IMR-90 (cell line): ENCODE data around the gene SELENBP1. TPM values are rescaled to one million over a fixed set of nuclear protein-coding genes. Genes with fewer than 3 reads are reported as not detected.

Experiments
- ATAC-seq: fragments of 200-7000 bp; cut with Tn5 transposase; 2 replicates; pipeline ENCODE4 v1.9.1; 2020; ENCODE audit warnings: low read depth, mild to moderate bottlenecking, moderate library complexity
- BruUV-seq: library from RNA; stranded (reverse); fragments of 400-500 nt; replicated peaks from 2 replicates; lab custom pipeline; 2021; lab: Mats Ljungman, UMichigan
- CTCF ChIA-PET: fragments of 300-600 bp; formaldehyde crosslinking; extraction: SDS; loops from one replicate; lab custom pipeline; 2021; ENCODE audit warnings: antibody characterized with exemption; lab: Yijun Ruan, JAX
- POLR2A ChIA-PET: fragments of 300-600 bp; sonication (Branson Sonifier 250); formaldehyde crosslinking; loops from one replicate; lab custom pipeline; 2022; ENCODE audit warnings: antibody characterized with exemption; ENCODE audit not compliant: unreplicated experiment; lab: Charles Lee
- DNase-seq: peaks from one replicate; pipeline ENCODE4 v3.0.0; 2013
- H2AFZ ChIP-seq: replicated peaks from 2 replicates; pipeline ENCODE3; 2013; ENCODE audit warnings: low read length, mild to moderate bottlenecking; ENCODE audit not compliant: poor library complexity
- H2AK5ac ChIP-seq: 2 replicates; pipeline ENCODE4 v1.6.1; 2013; ENCODE audit warnings: low read depth, low read length, inconsistent platforms
- H2AK9ac ChIP-seq: replicated peaks from 2 replicates; pipeline ENCODE3; 2013; ENCODE audit warnings: mild to moderate bottlenecking, low read depth, low read length, moderate library complexity; ENCODE audit not compliant: poor library complexity
- H2BK120ac ChIP-seq: 2 replicates; pipeline ENCODE4 v1.6.1; 2013; ENCODE audit warnings: low read depth, low read length, inconsistent platforms
- H2BK15ac ChIP-seq: 3 replicates; pipeline ENCODE4 v1.6.1; 2013; ENCODE audit warnings: low read depth, low read length, inconsistent platforms
- H2BK20ac ChIP-seq: 2 replicates; pipeline ENCODE4 v1.6.1; 2013; ENCODE audit warnings: low read depth, mild to moderate bottlenecking, inconsistent platforms, low read length, moderate library complexity
- H2BK5ac ChIP-seq: 2 replicates; pipeline ENCODE4 v1.6.1; 2013; ENCODE audit warnings: mild to moderate bottlenecking, low read depth, low read length, inconsistent platforms; ENCODE audit not compliant: poor library complexity, severe bottlenecking
- H3K14ac ChIP-seq: replicated peaks from 2 replicates; pipeline ENCODE4 v1.6.1; 2013; ENCODE audit warnings: low read depth, low read length, inconsistent platforms
- H3K18ac ChIP-seq: 2 replicates; pipeline ENCODE4 v1.6.1; 2013; ENCODE audit warnings: low read depth, low read length, control low read depth
- H3K23ac ChIP-seq: 2 replicates; pipeline ENCODE4 v1.6.1; 2013; ENCODE audit warnings: low read depth, low read length, inconsistent platforms
- H3K27ac ChIP-seq: 2 replicates; pipeline ENCODE4 v1.5.1; 2013; ENCODE audit warnings: mild to moderate bottlenecking, control low read depth, low read length; ENCODE audit not compliant: insufficient read depth
- H3K27me3 ChIP-seq: 2 replicates; pipeline ENCODE4 v1.6.1; 2013; ENCODE audit warnings: low read length; ENCODE audit not compliant: control insufficient read depth, insufficient read depth
- H3K36me3 ChIP-seq: 2 replicates; pipeline ENCODE4 v1.6.1; 2013; ENCODE audit warnings: low read length, mixed read lengths; ENCODE audit not compliant: control insufficient read depth, insufficient read depth
- H3K4ac ChIP-seq: 2 replicates; pipeline ENCODE4 v1.6.1; 2013; ENCODE audit warnings: low read depth, low read length, inconsistent platforms
- H3K4me1 ChIP-seq: 2 replicates; pipeline ENCODE4 v1.6.1; 2013; ENCODE audit warnings: low read length, mixed read lengths; ENCODE audit not compliant: control insufficient read depth, insufficient read depth
- H3K4me2 ChIP-seq: 2 replicates; pipeline ENCODE4 v1.6.1; 2013; ENCODE audit warnings: low read depth, mild to moderate bottlenecking, control low read depth, low read length, moderate library complexity
- H3K4me3 ChIP-seq: 2 replicates; pipeline ENCODE4 v1.5.1; 2013; ENCODE audit warnings: low read depth, mild to moderate bottlenecking, control low read depth, low read length, moderate library complexity; ENCODE audit not compliant: insufficient read depth
- H3K56ac ChIP-seq: 2 replicates; pipeline ENCODE4 v1.6.1; 2013; ENCODE audit warnings: low read length, inconsistent platforms; ENCODE audit not compliant: insufficient read depth; ENCODE audit errors: extremely low read depth
- H3K79me1 ChIP-seq, 2 experiments: 2 replicates each; pipeline ENCODE4 v1.6.1; 2013; ENCODE audit warnings: low read length in 2 of 2, inconsistent platforms in 1 of 2, low read depth in 1 of 2
- H3K9ac ChIP-seq: 2 replicates; pipeline ENCODE4 v1.6.1; 2013; ENCODE audit warnings: low read depth, low read length, control low read depth
- H3K9me1 ChIP-seq: 2 replicates; pipeline ENCODE4 v1.6.1; 2013; ENCODE audit warnings: low read length, inconsistent platforms; ENCODE audit not compliant: insufficient read depth
- H3K9me3 ChIP-seq: 2 replicates; pipeline ENCODE4 v1.6.1; 2013; ENCODE audit warnings: low read length; ENCODE audit not compliant: control insufficient read depth, insufficient read depth
- H4K20me1 ChIP-seq: 2 replicates; pipeline ENCODE4 v1.6.1; 2013; ENCODE audit warnings: low read length, inconsistent platforms; ENCODE audit not compliant: insufficient read depth
- H4K5ac ChIP-seq: 2 replicates; pipeline ENCODE4 v1.6.1; 2013; ENCODE audit warnings: mild to moderate bottlenecking, low read depth, low read length, control low read depth
- H4K8ac ChIP-seq, 2 experiments: 2 replicates each; pipeline ENCODE4 v1.6.1; 2013; ENCODE audit warnings: low read depth in 2 of 2, low read length in 2 of 2, control low read depth in 1 of 2, inconsistent platforms in 1 of 2
- H4K91ac ChIP-seq: 2 replicates; pipeline ENCODE4 v1.6.1; 2013; ENCODE audit warnings: low read depth, low read length, inconsistent platforms; ENCODE audit not compliant: insufficient read depth
- BHLHE40 ChIP-seq: fragments of 150-350 bp; IDR thresholded peaks from 2 replicates; pipeline ENCODE4 v1.6.1; 2016; ENCODE audit warnings: mild to moderate bottlenecking, low read depth, low read length
- CEBPB ChIP-seq: IDR thresholded peaks from 2 replicates; pipeline ENCODE4 v1.6.1; 2012; ENCODE audit warnings: low read depth, low read length, improper control_type of control experiment
- ELK1 ChIP-seq: fragments of 150-350 bp; IDR thresholded peaks from 2 replicates; pipeline ENCODE4 v1.6.1; 2016; ENCODE audit warnings: low read depth, mild to moderate bottlenecking, low read length, moderate library complexity, borderline replicate concordance
- MAFK ChIP-seq: IDR thresholded peaks from 2 replicates; pipeline ENCODE4 v1.6.1; 2012; ENCODE audit warnings: low read depth, low read length, improper control_type of control experiment
- MAZ ChIP-seq: IDR thresholded peaks from 2 replicates; pipeline ENCODE4 v1.6.1; 2012; ENCODE audit warnings: low read depth, mild to moderate bottlenecking, low read length, improper control_type of control experiment, moderate library complexity, borderline replicate concordance
- RAD21 ChIP-seq: IDR thresholded peaks from 2 replicates; pipeline ENCODE4 v1.6.1; 2012; ENCODE audit warnings: low read length, improper control_type of control experiment
- RFX5 ChIP-seq: IDR thresholded peaks from 2 replicates; pipeline ENCODE4 v1.8.0; 2012; ENCODE audit warnings: low read depth, mild to moderate bottlenecking, low read length, moderate library complexity
- WGBS, 2 experiments: methylation state at CpG; one replicate each; pipeline versions ENCODE4 v1.1.5 to v1.1.7; 2013; ENCODE audit warnings: missing lambda C conversion rate in 2 of 2; ENCODE audit not compliant: insufficient read length in 1 of 2; ENCODE audit errors: extremely low coverage in 2 of 2; 5-methylcytosine and 5-hydroxymethylcytosine counted together
- dilution Hi-C: fragments of 300-500 bp; cut with HindIII; formaldehyde crosslinking; loops from one replicate; pipeline ENCODE4 v1.14.3; 2018; ENCODE audit warnings: low sequenced_read_pairs; ENCODE audit not compliant: unreplicated experiment
- in situ Hi-C: fragments of 300-500 bp; cut with MboI; formaldehyde crosslinking; loops from 3 replicates; pipeline ENCODE4 v1.14.3; 2019; ENCODE audit warnings: low sequenced_read_pairs, inconsistent platforms, mixed read lengths
- intact Hi-C: fragments of 100-400 bp; cut with micrococcal nuclease; formaldehyde crosslinking; loops from 2 replicates; pipeline ENCODE4 v1.10.0; 2022
- polyA plus RNA-seq, 3 experiments: library from polyadenylated mRNA; depleted of rRNA; stranded (reverse); fragments of >200 nt; gene quantifications; 2 replicates each; pipeline ENCODE4 v1.2.3, GENCODE V29; 2012; ENCODE audit warnings: low replicate concordance in 1 of 3
- total RNA-seq: library from RNA; depleted of rRNA; stranded (reverse); fragments of >200 nt; gene quantifications from 2 replicates; pipeline ENCODE4 v1.2.3, GENCODE V29; 2012

Gene SELENBP1
- total and polyA plus RNA-seq, 2 of the 4 experiments (the other 2 are of a cell fraction) = 21.3 to 56.9 TPM

- Histone ChIP-seq H3K18ac (no peak overlapping the region), H2AK5ac (no peak overlapping the region), H3K27ac (peak overlapping the region; percentile 19; the same call in 1 of the 2 replicates), H2BK5ac (no peak overlapping the region), H3K4me2 (no peak overlapping the region), H2BK20ac (no peak overlapping the region), H2AK9ac (peak overlapping the region; percentile 70), H3K27me3 (no peaks in the 10 kb centered on the region), H3K23ac (no peak overlapping the region), H4K8ac (no peak overlapping the region), H3K4ac (no peak overlapping the region), H2BK120ac (no peak overlapping the region), H3K36me3 (peaks cover 30% of the 10 kb centered on the region), H3K56ac (no peak overlapping the region), H3K4me1 (peaks cover 3% of the 10 kb centered on the region; the same call in 1 of the 2 replicates), H3K4me3 (no peak overlapping the region), H3K9ac (no peak overlapping the region), H4K20me1 (peaks cover 8% of the 10 kb centered on the region), H3K79me1 (peaks cover 12 to 27% of the 10 kb centered on the region in 2 experiments), H3K14ac (no peak overlapping the region), H2AFZ (no peak overlapping the region), H4K91ac (no peak overlapping the region), H2BK15ac (no peak overlapping the region), H3K9me1 (no peaks in the 10 kb centered on the region), H4K5ac (no peak overlapping the region), H3K9me3 (no peaks in the 10 kb centered on the region)
- peak; percentile 10; the same call in 1 of the 2 replicates for TF ChIP-seq RAD21
- no peak for TF ChIP-seq ELK1
- peak; percentile 99 for TF ChIP-seq CEBPB
- 0 out of 2 replicates have a peak, but pooled peaks have one; percentile 16 for TF ChIP-seq MAFK
- peak; percentile 23; the same call in 1 of the 2 replicates for TF ChIP-seq MAZ
- no peak for TF ChIP-seq RFX5
- TF ChIP-seq BHLHE40 = no peak
- WGBS, 2 experiments = no CpG with 5 or more reads among the region's 4 CpGs
- intact Hi-C loops = no loop called here
- no TSS peak for BruUV-seq
- DNase-seq (peak; percentile 87), ATAC-seq (peak; percentile 94)
- dilution Hi-C loops = no loop called here
- POLR2A ChIA-PET = no interaction called here
- CTCF ChIA-PET = interaction anchor here (0.6 kb wide), 1 partner anchor 295 kb away, joined by 4 read pairs; no protein-coding TSS in a partner anchor
- in situ Hi-C loops = no loop called here
Measured at GRCh38 chr1:151416231-151416630, 43.7 kb upstream of the SELENBP1 start.
